ENCODE measurements around the gene MIS12. TPM values are rescaled to one million over a fixed set of nuclear protein-coding genes. Genes with fewer than 3 reads are reported as not detected.

The MIS12 gene
- total RNA-seq, 2 donors from 2014 or later, result 27.1 to 28.9 TPM

- H3K36me3 Mint-ChIP-seq (ENCODE audit: low read depth), result peaks cover 50% of the 10 kb centered on the region
- Histone ChIP-seq H3K9me3 (ENCODE audit: control insufficient read depth, low read length) (no peaks in the 10 kb centered on the region), H3K36me3 (ENCODE audit: control insufficient read depth, insufficient read depth, low read length) (peaks cover 46% of the 10 kb centered on the region), H3K4me1 (ENCODE audit: control insufficient read depth, insufficient read depth, low read length) (no peaks in the 10 kb centered on the region), H3K27ac (ENCODE audit: low read depth, low read length) (no peak overlapping the region), H3K27me3 (ENCODE audit: control insufficient read depth, insufficient read depth, low read length, poor library complexity, severe bottlenecking) (no peaks in the 10 kb centered on the region), H3K9ac (ENCODE audit: extremely low read depth, low read length, poor library complexity, severe bottlenecking) (no peak overlapping the region), H3K4me3 (ENCODE audit: low read length) (no peak overlapping the region)
- WGBS, 2 experiments (ENCODE audit: insufficient coverage in 1 of 2, insufficient read length in 1 of 2), result 97% methylated on average over 19 to 22 of the region's 22 CpGs
- H3K27ac Mint-ChIP-seq, result no peak overlapping the region
- TF ChIP-seq CTCF (conservative IDR thresholded peaks at IDR 0.05), result no peak
- H3K27me3 Mint-ChIP-seq (ENCODE audit: insufficient read depth), result no peaks in the 10 kb centered on the region
- no peak overlapping the region for H3K4me3 Mint-ChIP-seq
- H3K4me1 Mint-ChIP-seq, result peaks cover 4% of the 10 kb centered on the region
- DNase-seq, result no peak
- no peaks in the 10 kb centered on the region for H3K9me3 Mint-ChIP-seq
These were observed 42.2 kb upstream of the MIS12 start for GRCh38 chr17:5444209-5444608.

- Mint-ChIP-seq H3K4me3 (no peak overlapping the region), H3K36me3 (ENCODE audit: low read depth) (peaks cover 65% of the 10 kb centered on the region), H3K27ac (no peak overlapping the region), H3K27me3 (ENCODE audit: insufficient read depth) (no peaks in the 10 kb centered on the region), H3K9me3 (no peaks in the 10 kb centered on the region), H3K4me1 (no peaks in the 10 kb centered on the region)
- no peak overlapping the region for H3K4me3 ChIP-seq (ENCODE audit: low read length)
- 89 to 93% methylated on average over 5 to 8 of the region's 8 CpGs for WGBS, 2 experiments (ENCODE audit: insufficient coverage in 1 of 2, insufficient read length in 1 of 2)
- H3K4me1 ChIP-seq (ENCODE audit: control insufficient read depth, insufficient read depth, low read length), result no peaks in the 10 kb centered on the region
- no peak for TF ChIP-seq CTCF (conservative IDR thresholded peaks at IDR 0.05)
- no peak for DNase-seq
- H3K36me3 ChIP-seq (ENCODE audit: control insufficient read depth, insufficient read depth, low read length), result peaks cover 68% of the 10 kb centered on the region
- no peak overlapping the region for H3K9ac ChIP-seq (ENCODE audit: extremely low read depth, low read length, poor library complexity, severe bottlenecking)
- no peaks in the 10 kb centered on the region for H3K9me3 ChIP-seq (ENCODE audit: control insufficient read depth, low read length)
- H3K27me3 ChIP-seq (ENCODE audit: control insufficient read depth, insufficient read depth, low read length, poor library complexity, severe bottlenecking), result no peaks in the 10 kb centered on the region
- H3K27ac ChIP-seq (ENCODE audit: low read depth, low read length), result no peak overlapping the region
These were observed 39.6 kb upstream of the MIS12 start for GRCh38 chr17:5446786-5447185.

- peaks cover 28% of the 10 kb centered on the region for H3K4me1 Mint-ChIP-seq
- Histone ChIP-seq H3K4me1 (ENCODE audit: control insufficient read depth, insufficient read depth, low read length) (peaks cover 12% of the 10 kb centered on the region), H3K9me3 (ENCODE audit: control insufficient read depth, low read length) (no peaks in the 10 kb centered on the region), H3K27ac (ENCODE audit: low read depth, low read length) (no peak overlapping the region), H3K9ac (ENCODE audit: extremely low read depth, low read length, poor library complexity, severe bottlenecking) (no peak overlapping the region), H3K36me3 (ENCODE audit: control insufficient read depth, insufficient read depth, low read length) (peaks cover 13% of the 10 kb centered on the region), H3K27me3 (ENCODE audit: control insufficient read depth, insufficient read depth, low read length, poor library complexity, severe bottlenecking) (no peaks in the 10 kb centered on the region), H3K4me3 (ENCODE audit: low read length) (peak overlapping the region; percentile 7)
- no peaks in the 10 kb centered on the region for H3K9me3 Mint-ChIP-seq
- no peak for TF ChIP-seq CTCF (conservative IDR thresholded peaks at IDR 0.05)
- WGBS, 2 experiments (ENCODE audit: insufficient coverage in 1 of 2, insufficient read length in 1 of 2), result 89 to 92% methylated on average over 10 of the region's 10 CpGs
- peak overlapping the region; percentile 56 for H3K27ac Mint-ChIP-seq
- no peak for DNase-seq
- H3K27me3 Mint-ChIP-seq (ENCODE audit: insufficient read depth), result no peaks in the 10 kb centered on the region
- peaks cover 31% of the 10 kb centered on the region for H3K36me3 Mint-ChIP-seq (ENCODE audit: low read depth)
- no peak overlapping the region for H3K4me3 Mint-ChIP-seq
These were observed 21.5 kb upstream of the MIS12 start for GRCh38 chr17:5464717-5465507.

Measured in endodermal cell (in vitro differentiated cells).